Neural cell (in vitro differentiated cells): ENCODE measurements around the gene SFMBT2. TPM values are rescaled to one million over a fixed set of nuclear protein-coding genes. Genes with fewer than 3 reads are reported as not detected.
"Not testable (repeated sequence)": the region's sequence is repeated elsewhere in the genome, so short reads cannot be mapped to it uniquely, and the experiment has no call there.

Experiments used
- H2AFZ ChIP-seq: fragments of 200-600, 300-800 bp; sonication (generic), shearing (Covaris generic); 2 replicates; pipeline ENCODE4 v1.6.0; 2014; ENCODE audit warnings: low read depth, mild to moderate bottlenecking, antibody characterized with exemption, low read length, moderate library complexity
- H3F3A ChIP-seq: fragments of 200-600 bp; shearing (Covaris generic); 2 replicates; pipeline ENCODE4 v1.6.1; 2016; ENCODE audit warnings: mild to moderate bottlenecking, moderate library complexity, mixed read lengths, antibody characterized with exemption, low read length; ENCODE audit not compliant: insufficient read depth, poor library complexity, severe bottlenecking
- H3K27ac ChIP-seq: fragments of 200-600, 300-800 bp; sonication (generic), shearing (Covaris generic); 2 replicates; pipeline ENCODE4 v1.5.1; 2014; ENCODE audit warnings: mild to moderate bottlenecking, low read length, moderate library complexity
- H3K27me3 ChIP-seq: fragments of 300-800, 200-600 bp; sonication (generic), shearing (Covaris generic); 2 replicates; pipeline ENCODE4 v1.6.0; 2014; ENCODE audit warnings: mild to moderate bottlenecking, low read depth, low read length, moderate library complexity; ENCODE audit not compliant: insufficient read depth
- H3K36me3 ChIP-seq: fragments of 300-800, 200-600 bp; sonication (generic), shearing (Covaris generic); 2 replicates; pipeline ENCODE4 v1.5.1; 2014; ENCODE audit warnings: mild to moderate bottlenecking, antibody characterized with exemption, low read length, moderate library complexity; ENCODE audit not compliant: insufficient read depth
- H3K4me2 ChIP-seq: fragments of 300-800, 200-600 bp; sonication (generic), shearing (Covaris generic); 2 replicates; pipeline ENCODE4 v1.6.0; 2014; ENCODE audit warnings: mild to moderate bottlenecking, low read length
- H3K4me3 ChIP-seq: fragments of 300-800, 200-600 bp; sonication (generic), shearing (Covaris generic); 2 replicates; pipeline ENCODE4 v1.5.1; 2014; ENCODE audit warnings: mild to moderate bottlenecking, low read length, moderate library complexity
- H3K79me2 ChIP-seq: fragments of 200-600 bp; shearing (Covaris generic); replicated peaks from 2 replicates; pipeline ENCODE4 v1.6.0; 2014; ENCODE audit warnings: mild to moderate bottlenecking, low read length, moderate library complexity; ENCODE audit not compliant: insufficient read depth
- H3K9ac ChIP-seq: fragments of 300-800, 200-600 bp; sonication (generic), shearing (Covaris generic); 2 replicates; pipeline ENCODE4 v1.6.1; 2016; ENCODE audit warnings: mild to moderate bottlenecking, low read length, mixed read lengths
- H3K9me2 ChIP-seq: fragments of 200-600 bp; shearing (Covaris generic); 2 replicates; pipeline ENCODE4 v1.6.1; 2016; ENCODE audit warnings: mild to moderate bottlenecking, low read length, mixed read lengths; ENCODE audit not compliant: insufficient read depth
- H3K9me3 ChIP-seq: fragments of 200-600, 300-800 bp; sonication (generic), shearing (Covaris generic); 2 replicates; pipeline ENCODE4 v1.6.1; 2016; ENCODE audit warnings: mild to moderate bottlenecking, mixed run types, low read length, moderate library complexity, mixed read lengths
- H4K20me1 ChIP-seq: fragments of 200-600 bp; shearing (Covaris generic); 2 replicates; pipeline ENCODE4 v1.6.1; 2016; ENCODE audit warnings: mild to moderate bottlenecking, mixed run types; ENCODE audit not compliant: insufficient read depth
- EP300 ChIP-seq: fragments of 450-650 bp; conservative IDR thresholded peaks from 2 replicates; pipeline ENCODE4 v1.6.1; 2014; ENCODE audit warnings: antibody characterized with exemption, mild to moderate bottlenecking, moderate library complexity; ENCODE audit not compliant: poor library complexity, severe bottlenecking
- EZH2 ChIP-seq: fragments of 200-600, 300-800 bp; shearing (Covaris generic), sonication (generic); IDR thresholded peaks from 2 replicates; pipeline ENCODE4 v1.6.1; 2014; ENCODE audit warnings: antibody characterized with exemption, low read length, borderline replicate concordance, mild to moderate bottlenecking; ENCODE audit not compliant: insufficient read depth, poor library complexity, severe bottlenecking
- MXI1 ChIP-seq: fragments of 450-650 bp; conservative IDR thresholded peaks from 2 replicates; pipeline ENCODE4 v1.6.1; 2014; ENCODE audit warnings: antibody characterized with exemption, mild to moderate bottlenecking; ENCODE audit not compliant: poor library complexity, severe bottlenecking
- POLR2AphosphoS5 ChIP-seq: IDR thresholded peaks from 2 replicates; pipeline ENCODE4 v1.6.1; 2012
- RAD21 ChIP-seq: fragments of 450-650 bp; conservative IDR thresholded peaks from 2 replicates; pipeline ENCODE4 v1.6.1; 2014; ENCODE audit warnings: antibody characterized with exemption, mild to moderate bottlenecking, moderate library complexity
- REST ChIP-seq: IDR thresholded peaks from 2 replicates; pipeline ENCODE4 v1.6.1; 2012; ENCODE audit warnings: borderline replicate concordance
- SMC3 ChIP-seq: fragments of 450-650 bp; conservative IDR thresholded peaks from 2 replicates; pipeline ENCODE4 v1.6.1; 2014; ENCODE audit warnings: antibody characterized with exemption, mild to moderate bottlenecking, moderate library complexity; ENCODE audit not compliant: poor library complexity
- TAF1 ChIP-seq: IDR thresholded peaks from 2 replicates; pipeline ENCODE4 v1.6.1; 2012; ENCODE audit warnings: low read depth
- polyA plus RNA-seq: library from polyadenylated mRNA; depleted of rRNA; stranded (reverse); fragments of >200 nt; gene quantifications from 2 replicates; pipeline ENCODE4 v1.2.3, GENCODE V29; 2014
- TF ChIP-seq, protein P1 (sequence below): fragments of 450-650 bp; IDR thresholded peaks from 2 replicates; pipeline ENCODE4 v1.5.1; 2014; ENCODE audit warnings: antibody characterized with exemption, mild to moderate bottlenecking, moderate library complexity; ENCODE audit not compliant: poor library complexity, severe bottlenecking

Gene SFMBT2
- polyA plus RNA-seq, 1 donor from 2014 or later, result 1.3 TPM

- no peaks in the 10 kb centered on the region for H3K9me2 ChIP-seq
- H3K27ac ChIP-seq, result no peak overlapping the region
- H2AFZ ChIP-seq, result no peak overlapping the region
- H3K36me3 ChIP-seq, result no peaks in the 10 kb centered on the region
- peaks cover 5% of the 10 kb centered on the region for H3K9me3 ChIP-seq
- H3F3A ChIP-seq, result no peaks in the 10 kb centered on the region
- no peaks in the 10 kb centered on the region for H4K20me1 ChIP-seq
- H3K27me3 ChIP-seq, result no peaks in the 10 kb centered on the region
- no peak overlapping the region for H3K4me3 ChIP-seq
- TF ChIP-seq REST, result no peak
- TF ChIP-seq EZH2, result no peak
- no peak for TF ChIP-seq RAD21
- no peak for TF ChIP-seq MXI1
- TF ChIP-seq, protein P1, sequence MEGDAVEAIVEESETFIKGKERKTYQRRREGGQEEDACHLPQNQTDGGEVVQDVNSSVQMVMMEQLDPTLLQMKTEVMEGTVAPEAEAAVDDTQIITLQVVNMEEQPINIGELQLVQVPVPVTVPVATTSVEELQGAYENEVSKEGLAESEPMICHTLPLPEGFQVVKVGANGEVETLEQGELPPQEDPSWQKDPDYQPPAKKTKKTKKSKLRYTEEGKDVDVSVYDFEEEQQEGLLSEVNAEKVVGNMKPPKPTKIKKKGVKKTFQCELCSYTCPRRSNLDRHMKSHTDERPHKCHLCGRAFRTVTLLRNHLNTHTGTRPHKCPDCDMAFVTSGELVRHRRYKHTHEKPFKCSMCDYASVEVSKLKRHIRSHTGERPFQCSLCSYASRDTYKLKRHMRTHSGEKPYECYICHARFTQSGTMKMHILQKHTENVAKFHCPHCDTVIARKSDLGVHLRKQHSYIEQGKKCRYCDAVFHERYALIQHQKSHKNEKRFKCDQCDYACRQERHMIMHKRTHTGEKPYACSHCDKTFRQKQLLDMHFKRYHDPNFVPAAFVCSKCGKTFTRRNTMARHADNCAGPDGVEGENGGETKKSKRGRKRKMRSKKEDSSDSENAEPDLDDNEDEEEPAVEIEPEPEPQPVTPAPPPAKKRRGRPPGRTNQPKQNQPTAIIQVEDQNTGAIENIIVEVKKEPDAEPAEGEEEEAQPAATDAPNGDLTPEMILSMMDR, result no peak
- no peak overlapping the region for H3K9ac ChIP-seq
- no peaks in the 10 kb centered on the region for H3K79me2 ChIP-seq
- no peak overlapping the region for H3K4me2 ChIP-seq
These were observed 218.8 kb downstream of the SFMBT2 start for GRCh38 chr10:7192061-7192460.

DNA sequence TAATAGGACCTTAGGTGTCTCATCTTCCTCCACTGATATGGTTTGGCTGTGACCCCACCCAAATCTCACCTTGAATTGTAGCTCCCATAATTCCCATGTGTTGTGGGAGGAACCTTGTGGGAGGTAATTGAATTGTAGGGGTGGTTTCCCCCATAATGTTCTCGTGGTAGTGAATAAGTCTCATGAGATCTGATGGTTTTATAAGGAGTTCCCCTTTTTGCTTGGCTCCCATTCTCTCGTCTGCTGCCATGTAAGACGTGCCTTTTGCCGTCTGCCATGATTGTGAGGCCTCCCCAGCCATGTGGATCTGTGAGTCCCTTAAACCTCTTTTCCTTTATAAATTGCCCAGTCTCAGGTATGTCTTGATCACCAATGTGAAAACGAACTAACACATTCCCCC, 220.1 kb downstream of the SFMBT2 start:
- not testable (repeated sequence) for H3K9me3 ChIP-seq, H3F3A ChIP-seq, H3K27ac ChIP-seq, H3K4me3 ChIP-seq, H3K9ac ChIP-seq, H3K27me3 ChIP-seq, H3K9me2 ChIP-seq, H3K36me3 ChIP-seq, H3K79me2 ChIP-seq, H4K20me1 ChIP-seq, H2AFZ ChIP-seq, H3K4me2 ChIP-seq

DNA sequence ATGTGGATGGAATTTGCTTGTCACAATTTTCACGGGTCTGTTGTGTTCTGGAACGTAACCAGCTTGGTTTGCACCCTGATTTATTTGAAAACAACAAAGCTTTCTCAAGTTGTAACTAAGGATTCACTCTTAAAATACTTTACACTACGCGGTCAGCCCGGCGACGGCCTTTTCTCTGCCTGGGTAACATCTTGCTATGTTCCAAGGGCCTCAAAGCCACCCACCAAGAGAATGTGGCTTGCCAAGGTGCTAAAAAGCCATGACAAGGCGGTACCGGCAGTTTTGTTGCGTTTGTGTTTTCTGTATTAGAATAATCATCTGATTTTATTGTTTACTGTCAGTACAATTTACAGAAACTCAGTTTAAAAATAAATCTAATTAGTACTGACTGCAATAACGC, 220.9 kb downstream of the SFMBT2 start:
- H3K79me2 ChIP-seq, result no peaks in the 10 kb centered on the region
- H3K9ac ChIP-seq, result no peak overlapping the region
- H3K4me2 ChIP-seq, result no peak overlapping the region
- no peak overlapping the region for H2AFZ ChIP-seq
- no peaks in the 10 kb centered on the region for H4K20me1 ChIP-seq
- no peaks in the 10 kb centered on the region for H3K9me2 ChIP-seq
- H3K4me3 ChIP-seq, result no peak overlapping the region
- TF ChIP-seq, protein P1, result no peak
- no peak for TF ChIP-seq TAF1
- no peak for TF ChIP-seq EZH2
- no peak for TF ChIP-seq POLR2AphosphoS5
- TF ChIP-seq MXI1, result no peak
- no peak for TF ChIP-seq REST
- TF ChIP-seq RAD21, result no peak
- no peak for TF ChIP-seq SMC3
- TF ChIP-seq EP300, result no peak
- no peaks in the 10 kb centered on the region for H3K36me3 ChIP-seq
- H3K27me3 ChIP-seq, result no peaks in the 10 kb centered on the region
- no peaks in the 10 kb centered on the region for H3F3A ChIP-seq
- H3K9me3 ChIP-seq, result peaks cover 2% of the 10 kb centered on the region
- no peak overlapping the region for H3K27ac ChIP-seq
